ENCODE measurements around the gene LRRN4. TPM values are rescaled to one million over a fixed set of nuclear protein-coding genes. Genes with fewer than 3 reads are reported as not detected.
"Not testable (repeated sequence)": the region's sequence is repeated elsewhere in the genome, so short reads cannot be mapped to it uniquely, and the experiment has no call there.

LRRN4 gene
- total RNA-seq, 1 experiment from 2014 or later: 0.72 TPM

- Histone ChIP-seq H3K4me2 (no peak overlapping the region), H3K36me3 (ENCODE audit: low read depth) (no peaks in the 10 kb centered on the region), H4K20me1 (ENCODE audit: insufficient read depth) (no peaks in the 10 kb centered on the region), H3K4me1 (replicated peaks; ENCODE audit: insufficient read depth) (peaks cover 27% of the 10 kb centered on the region), H2AFZ (no peak overlapping the region), H3K27me3 (ENCODE audit: insufficient read depth, low read depth) (no peaks in the 10 kb centered on the region), H3K79me2 (ENCODE audit: low read depth) (no peaks in the 10 kb centered on the region), H3K9me3 (ENCODE audit: insufficient read depth, low read depth) (no peaks in the 10 kb centered on the region; the same call in 1 of the 2 replicates), H3F3A (ENCODE audit: insufficient read depth, low read depth) (peaks cover 11% of the 10 kb centered on the region; the same call in 1 of the 2 replicates), H3K9me2 (ENCODE audit: insufficient read depth) (no peaks in the 10 kb centered on the region), H3K27ac (no peak overlapping the region), H3K4me3 (no peak overlapping the region)
- TF ChIP-seq, protein P1, sequence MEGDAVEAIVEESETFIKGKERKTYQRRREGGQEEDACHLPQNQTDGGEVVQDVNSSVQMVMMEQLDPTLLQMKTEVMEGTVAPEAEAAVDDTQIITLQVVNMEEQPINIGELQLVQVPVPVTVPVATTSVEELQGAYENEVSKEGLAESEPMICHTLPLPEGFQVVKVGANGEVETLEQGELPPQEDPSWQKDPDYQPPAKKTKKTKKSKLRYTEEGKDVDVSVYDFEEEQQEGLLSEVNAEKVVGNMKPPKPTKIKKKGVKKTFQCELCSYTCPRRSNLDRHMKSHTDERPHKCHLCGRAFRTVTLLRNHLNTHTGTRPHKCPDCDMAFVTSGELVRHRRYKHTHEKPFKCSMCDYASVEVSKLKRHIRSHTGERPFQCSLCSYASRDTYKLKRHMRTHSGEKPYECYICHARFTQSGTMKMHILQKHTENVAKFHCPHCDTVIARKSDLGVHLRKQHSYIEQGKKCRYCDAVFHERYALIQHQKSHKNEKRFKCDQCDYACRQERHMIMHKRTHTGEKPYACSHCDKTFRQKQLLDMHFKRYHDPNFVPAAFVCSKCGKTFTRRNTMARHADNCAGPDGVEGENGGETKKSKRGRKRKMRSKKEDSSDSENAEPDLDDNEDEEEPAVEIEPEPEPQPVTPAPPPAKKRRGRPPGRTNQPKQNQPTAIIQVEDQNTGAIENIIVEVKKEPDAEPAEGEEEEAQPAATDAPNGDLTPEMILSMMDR (conservative IDR thresholded peaks at IDR 0.05): no peak
- TF ChIP-seq EZH2 (IDR thresholded peaks at IDR 0.05; ENCODE audit: low read depth): no peak
- intact Hi-C loops (cut with micrococcal nuclease; ENCODE audit: unreplicated experiment): no loop called here
- DNase-seq: no peak
- POLR2A ChIA-PET (ENCODE audit: unreplicated experiment): no interaction called here
- no TSS peak for BruUV-seq (replicated peaks)
- CTCF ChIA-PET: no interaction called here
Observed at GRCh38 chr20:6057139-6057538, 3.3 kb upstream of the LRRN4 start.

- H3K4me3 ChIP-seq: no peak overlapping the region
Observed at GRCh38 chr20:6055981-6056569, 2.2 kb upstream of the LRRN4 start.

GRCh38 chr20:6055161-6055783 is 1.4 kb upstream of the LRRN4 start:
- Histone ChIP-seq H3K4me1 (replicated peaks; ENCODE audit: insufficient read depth) (peaks cover 27% of the 10 kb centered on the region), H3K4me3 (no peak overlapping the region), H3K9me2 (ENCODE audit: insufficient read depth) (no peaks in the 10 kb centered on the region), H3K9me3 (ENCODE audit: insufficient read depth, low read depth) (no peaks in the 10 kb centered on the region), H3F3A (ENCODE audit: insufficient read depth, low read depth) (peaks cover 11% of the 10 kb centered on the region; the same call in 1 of the 2 replicates), H3K4me2 (no peak overlapping the region), H3K79me2 (ENCODE audit: low read depth) (no peaks in the 10 kb centered on the region), H3K36me3 (ENCODE audit: low read depth) (no peaks in the 10 kb centered on the region), H3K27me3 (ENCODE audit: insufficient read depth, low read depth) (no peaks in the 10 kb centered on the region), H2AFZ (no peak overlapping the region), H4K20me1 (ENCODE audit: insufficient read depth) (no peaks in the 10 kb centered on the region), H3K27ac (no peak overlapping the region)
- intact Hi-C loops (cut with micrococcal nuclease; ENCODE audit: unreplicated experiment): no loop called here
- TF ChIP-seq, protein P1 (conservative IDR thresholded peaks at IDR 0.05): no peak
- no peak for TF ChIP-seq EZH2 (IDR thresholded peaks at IDR 0.05; ENCODE audit: low read depth)
- TSS peak; percentile 9 for BruUV-seq (replicated peaks)
- ChIA-PET CTCF (no interaction called here), POLR2A (ENCODE audit: unreplicated experiment) (no interaction called here)
- no peak for DNase-seq

More at GRCh38 chr20:6055981-6056569, 2.2 kb upstream of the LRRN4 start:
- H2AFZ ChIP-seq: no peak overlapping the region
- no peaks in the 10 kb centered on the region for H4K20me1 ChIP-seq (ENCODE audit: insufficient read depth)
- no peak for TF ChIP-seq EZH2 (IDR thresholded peaks at IDR 0.05; ENCODE audit: low read depth)
- TF ChIP-seq, protein P1 (conservative IDR thresholded peaks at IDR 0.05): no peak
- no peaks in the 10 kb centered on the region; the same call in 1 of the 2 replicates for H3K9me3 ChIP-seq (ENCODE audit: insufficient read depth, low read depth)
- ChIA-PET POLR2A (ENCODE audit: unreplicated experiment) (no interaction called here), CTCF (no interaction called here)
- H3K27ac ChIP-seq: no peak overlapping the region
- peaks cover 11% of the 10 kb centered on the region; the same call in 1 of the 2 replicates for H3F3A ChIP-seq (ENCODE audit: insufficient read depth, low read depth)
- intact Hi-C loops (cut with micrococcal nuclease; ENCODE audit: unreplicated experiment): no loop called here
- peaks cover 27% of the 10 kb centered on the region for H3K4me1 ChIP-seq (replicated peaks; ENCODE audit: insufficient read depth)
- H3K79me2 ChIP-seq (ENCODE audit: low read depth): no peaks in the 10 kb centered on the region
- H3K36me3 ChIP-seq (ENCODE audit: low read depth): no peaks in the 10 kb centered on the region
- no TSS peak for BruUV-seq (replicated peaks)
- DNase-seq: peak in 1 of 2 experiments; percentile 21
- H3K9me2 ChIP-seq (ENCODE audit: insufficient read depth): no peaks in the 10 kb centered on the region
- H3K4me2 ChIP-seq: no peak overlapping the region
- no peaks in the 10 kb centered on the region for H3K27me3 ChIP-seq (ENCODE audit: insufficient read depth, low read depth)

GRCh38 chr20:6054689-6055051 is 810 bp upstream of the LRRN4 start:
- H3K9me3 ChIP-seq (ENCODE audit: insufficient read depth, low read depth); H3K9me2 ChIP-seq (ENCODE audit: insufficient read depth); H2AFZ ChIP-seq; intact Hi-C loops (cut with micrococcal nuclease; ENCODE audit: unreplicated experiment); H4K20me1 ChIP-seq (ENCODE audit: insufficient read depth); H3K27me3 ChIP-seq (ENCODE audit: insufficient read depth, low read depth); DNase-seq; CTCF ChIA-PET; H3K4me2 ChIP-seq; H3K36me3 ChIP-seq (ENCODE audit: low read depth); H3K4me3 ChIP-seq; H3K79me2 ChIP-seq (ENCODE audit: low read depth); H3K27ac ChIP-seq; BruUV-seq (replicated peaks): not testable (repeated sequence)
- POLR2A ChIA-PET (ENCODE audit: unreplicated experiment): interaction anchor here (0.6 kb wide), 1 partner anchor 280 kb away, joined by 9 read pairs; no protein-coding TSS in a partner anchor
- peaks cover 11% of the 10 kb centered on the region; the same call in 1 of the 2 replicates for H3F3A ChIP-seq (ENCODE audit: insufficient read depth, low read depth)
- peaks cover 27% of the 10 kb centered on the region for H3K4me1 ChIP-seq (replicated peaks; ENCODE audit: insufficient read depth)

All from PC-9 (cell line).